ENCODE measurements around the gene BACH2. TPM values are rescaled to one million over a fixed set of nuclear protein-coding genes. Genes with fewer than 3 reads are reported as not detected.

Gene BACH2
- total and polyA plus RNA-seq, 4 experiments from 2014 or later, result 6.5 to 48.0 (median 25.8) TPM

- Histone ChIP-seq H3K4me1 (ENCODE audit: insufficient read depth, low read length) (no peaks in the 10 kb centered on the region), H3K27me3 (ENCODE audit: insufficient read depth, low read length) (no peaks in the 10 kb centered on the region), H3K9me3 (ENCODE audit: control insufficient read depth in 1 of 2, low read length in 2 of 2) (no peaks in the 10 kb centered on the region), H3K4me3 (ENCODE audit: low read length in 2 of 2) (no peak overlapping the region), H3K27ac (ENCODE audit: low read depth, low read length) (no peak overlapping the region), H3K36me3 (ENCODE audit: insufficient read depth, low read length) (no peaks in the 10 kb centered on the region)
- Mint-ChIP-seq H3K27ac (no peak overlapping the region), H3K27me3 (no peaks in the 10 kb centered on the region), H3K4me1 (peaks cover 6 to 26% (median 17%) of the 10 kb centered on the region in 4 donors), H3K9me3 (no peaks in the 10 kb centered on the region), H3K36me3 (peaks cover 30 to 32% of the 10 kb centered on the region in 2 donors), H3K4me3 (no peak overlapping the region)
- DNase-seq, result no peak
- intact Hi-C loops (cut with micrococcal nuclease), result no loop called here
- ChIA-PET CTCF (ENCODE audit: partially characterized antibody) (interaction anchor here (1.2 to 1.4 kb wide), 3 partner anchors 9 to 59 kb away, joined by 3 read pairs; no protein-coding TSS in a partner anchor), POLR2A (ENCODE audit: partially characterized antibody) (no interaction called here)
These were observed 297.5 kb downstream of the BACH2 start for GRCh38 chr6:89999154-89999553.

- H3K27ac ChIP-seq (ENCODE audit: low read depth, low read length), result no peak overlapping the region
- H3K36me3 ChIP-seq (ENCODE audit: insufficient read depth, low read length), result no peaks in the 10 kb centered on the region
- H3K9me3 Mint-ChIP-seq, result no peaks in the 10 kb centered on the region
- H3K4me1 ChIP-seq (ENCODE audit: insufficient read depth, low read length), result no peaks in the 10 kb centered on the region
- CTCF ChIA-PET (ENCODE audit: partially characterized antibody), result interaction anchor here (0.9 to 1.2 kb wide), 3 partner anchors 11 to 57 kb away, joined by 3 to 5 read pairs (median 3); no protein-coding TSS in a partner anchor
- POLR2A ChIA-PET (ENCODE audit: partially characterized antibody), result interaction anchor here (0.7 kb wide), 1 partner anchor 173 kb away, joined by 3 read pairs; no protein-coding TSS in a partner anchor
- H3K4me3 Mint-ChIP-seq, result peak overlapping the region in 1 of 8 donors; percentile 32
- no peaks in the 10 kb centered on the region for H3K9me3 ChIP-seq (ENCODE audit: control insufficient read depth in 1 of 2, low read length in 2 of 2)
- peaks cover 7 to 26% (median 17%) of the 10 kb centered on the region in 4 donors for H3K4me1 Mint-ChIP-seq
- no peak for DNase-seq
- peaks cover 32 to 33% of the 10 kb centered on the region in 2 donors for H3K36me3 Mint-ChIP-seq
- no peaks in the 10 kb centered on the region for H3K27me3 ChIP-seq (ENCODE audit: insufficient read depth, low read length)
- peak overlapping the region in 2 of 7 donors; percentile 42 to 51 for H3K27ac Mint-ChIP-seq
- no peaks in the 10 kb centered on the region for H3K27me3 Mint-ChIP-seq
- H3K4me3 ChIP-seq (ENCODE audit: low read length in 2 of 2), result no peak overlapping the region
- intact Hi-C loops (cut with micrococcal nuclease), result no loop called here
These were observed 298.9 kb downstream of the BACH2 start for GRCh38 chr6:89997456-89998445.

GRCh38 chr6:89993411-89993810 lies 303.2 kb downstream of the BACH2 start:
- POLR2A ChIA-PET (ENCODE audit: partially characterized antibody), result no interaction called here
- H3K27ac ChIP-seq (ENCODE audit: low read depth, low read length), result no peak overlapping the region
- H3K27ac Mint-ChIP-seq, result peak overlapping the region in 1 of 7 donors; percentile 7
- peaks cover 12 to 52% (median 29%) of the 10 kb centered on the region in 4 donors for H3K4me1 Mint-ChIP-seq
- H3K9me3 Mint-ChIP-seq, result no peaks in the 10 kb centered on the region
- no peaks in the 10 kb centered on the region for H3K9me3 ChIP-seq (ENCODE audit: control insufficient read depth in 1 of 2, low read length in 2 of 2)
- no peaks in the 10 kb centered on the region for H3K27me3 ChIP-seq (ENCODE audit: insufficient read depth, low read length)
- no peak overlapping the region for H3K4me3 ChIP-seq (ENCODE audit: low read length in 2 of 2)
- CTCF ChIA-PET (ENCODE audit: partially characterized antibody), result no interaction called here
- H3K27me3 Mint-ChIP-seq, result no peaks in the 10 kb centered on the region
- H3K36me3 ChIP-seq (ENCODE audit: insufficient read depth, low read length), result no peaks in the 10 kb centered on the region
- H3K4me1 ChIP-seq (ENCODE audit: insufficient read depth, low read length), result no peaks in the 10 kb centered on the region
- H3K4me3 Mint-ChIP-seq, result no peak overlapping the region
- DNase-seq, result no peak
- peaks cover 37 to 51% of the 10 kb centered on the region in 2 donors for H3K36me3 Mint-ChIP-seq
- intact Hi-C loops (cut with micrococcal nuclease), result no loop called here

GRCh38 chr6:89992818-89993217 lies 303.8 kb downstream of the BACH2 start:
- no peaks in the 10 kb centered on the region for H3K36me3 ChIP-seq (ENCODE audit: insufficient read depth, low read length)
- H3K36me3 Mint-ChIP-seq, result peaks cover 36 to 47% of the 10 kb centered on the region in 2 donors
- no peaks in the 10 kb centered on the region for H3K9me3 Mint-ChIP-seq
- no peaks in the 10 kb centered on the region for H3K4me1 ChIP-seq (ENCODE audit: insufficient read depth, low read length)
- intact Hi-C loops (cut with micrococcal nuclease), result no loop called here
- no peak overlapping the region for H3K4me3 Mint-ChIP-seq
- H3K4me3 ChIP-seq (ENCODE audit: low read length in 2 of 2), result no peak overlapping the region
- POLR2A ChIA-PET (ENCODE audit: partially characterized antibody), result no interaction called here
- peaks cover 14 to 57% (median 30%) of the 10 kb centered on the region in 4 donors for H3K4me1 Mint-ChIP-seq
- no peak overlapping the region for H3K27ac ChIP-seq (ENCODE audit: low read depth, low read length)
- no peak for DNase-seq
- no peaks in the 10 kb centered on the region for H3K9me3 ChIP-seq (ENCODE audit: control insufficient read depth in 1 of 2, low read length in 2 of 2)
- H3K27me3 Mint-ChIP-seq, result no peaks in the 10 kb centered on the region
- CTCF ChIA-PET (ENCODE audit: partially characterized antibody), result no interaction called here
- no peaks in the 10 kb centered on the region for H3K27me3 ChIP-seq (ENCODE audit: insufficient read depth, low read length)
- peak overlapping the region in 1 of 7 donors; percentile 58 for H3K27ac Mint-ChIP-seq

- Mint-ChIP-seq H3K9me3 (no peaks in the 10 kb centered on the region), H3K4me1 (peaks cover 11 to 44% (median 24%) of the 10 kb centered on the region in 4 donors), H3K27me3 (no peaks in the 10 kb centered on the region), H3K27ac (peak overlapping the region in 1 of 7 donors; percentile 22), H3K4me3 (no peak overlapping the region), H3K36me3 (peaks cover 18 to 29% of the 10 kb centered on the region in 2 donors)
- intact Hi-C loops (cut with micrococcal nuclease), result no loop called here
- DNase-seq, result no peak
- Histone ChIP-seq H3K4me3 (ENCODE audit: low read length in 2 of 2) (no peak overlapping the region), H3K27ac (ENCODE audit: low read depth, low read length) (no peak overlapping the region), H3K36me3 (ENCODE audit: insufficient read depth, low read length) (no peaks in the 10 kb centered on the region), H3K4me1 (ENCODE audit: insufficient read depth, low read length) (no peaks in the 10 kb centered on the region), H3K27me3 (ENCODE audit: insufficient read depth, low read length) (no peaks in the 10 kb centered on the region), H3K9me3 (ENCODE audit: control insufficient read depth in 1 of 2, low read length in 2 of 2) (no peaks in the 10 kb centered on the region)
- ChIA-PET POLR2A (ENCODE audit: partially characterized antibody) (interaction anchor here (0.6 kb wide), 1 partner anchor 82 kb away, joined by 3 read pairs; no protein-coding TSS in a partner anchor), CTCF (ENCODE audit: partially characterized antibody) (interaction anchor here (1.2 kb wide), 1 partner anchor 9 kb away, joined by 3 read pairs; no protein-coding TSS in a partner anchor)
These were observed 306.9 kb downstream of the BACH2 start for GRCh38 chr6:89989742-89990141.

- DNase-seq, result no peak
- no peak overlapping the region for H3K27ac ChIP-seq (ENCODE audit: low read depth, low read length)
- POLR2A ChIA-PET (ENCODE audit: partially characterized antibody), result no interaction called here
These were observed 308.8 kb downstream of the BACH2 start for GRCh38 chr6:89987830-89988229.

GRCh38 chr6:89987140-89987539 lies 309.5 kb downstream of the BACH2 start:
- intact Hi-C loops (cut with micrococcal nuclease), result no loop called here
- POLR2A ChIA-PET (ENCODE audit: partially characterized antibody), result no interaction called here

More at GRCh38 chr6:89987830-89988229, 308.8 kb downstream of the BACH2 start:
- Histone ChIP-seq H3K27me3 (ENCODE audit: insufficient read depth, low read length) (no peaks in the 10 kb centered on the region), H3K9me3 (ENCODE audit: control insufficient read depth in 1 of 2, low read length in 2 of 2) (no peaks in the 10 kb centered on the region), H3K4me3 (ENCODE audit: low read length in 2 of 2) (no peak overlapping the region), H3K4me1 (ENCODE audit: insufficient read depth, low read length) (no peaks in the 10 kb centered on the region), H3K36me3 (ENCODE audit: insufficient read depth, low read length) (no peaks in the 10 kb centered on the region)
- peaks cover 12 to 32% of the 10 kb centered on the region in 2 donors for H3K36me3 Mint-ChIP-seq
- CTCF ChIA-PET (ENCODE audit: partially characterized antibody), result interaction anchor here (0.7 to 1.2 kb wide), 2 partner anchors 17 to 190 kb away, joined by 3 read pairs; no protein-coding TSS in a partner anchor
- peaks cover 7 to 47% (median 25%) of the 10 kb centered on the region in 4 donors for H3K4me1 Mint-ChIP-seq
- H3K9me3 Mint-ChIP-seq, result no peaks in the 10 kb centered on the region
- H3K27me3 Mint-ChIP-seq, result no peaks in the 10 kb centered on the region
- intact Hi-C loops (cut with micrococcal nuclease), result no loop called here
- H3K4me3 Mint-ChIP-seq, result no peak overlapping the region
- H3K27ac Mint-ChIP-seq, result peak overlapping the region in 2 of 7 donors; percentile 32 to 40

More at GRCh38 chr6:89987140-89987539, 309.5 kb downstream of the BACH2 start:
- Mint-ChIP-seq H3K27ac (peak overlapping the region in 3 of 7 donors; percentile 36 to 46 (median 38)), H3K9me3 (no peaks in the 10 kb centered on the region), H3K4me3 (no peak overlapping the region), H3K36me3 (peaks cover 10 to 32% of the 10 kb centered on the region in 2 donors), H3K4me1 (peaks cover 8 to 49% (median 28%) of the 10 kb centered on the region in 4 donors), H3K27me3 (no peaks in the 10 kb centered on the region)
- Histone ChIP-seq H3K9me3 (ENCODE audit: control insufficient read depth in 1 of 2, low read length in 2 of 2) (no peaks in the 10 kb centered on the region), H3K27me3 (ENCODE audit: insufficient read depth, low read length) (no peaks in the 10 kb centered on the region), H3K27ac (ENCODE audit: low read depth, low read length) (no peak overlapping the region), H3K4me3 (ENCODE audit: low read length in 2 of 2) (no peak overlapping the region), H3K4me1 (ENCODE audit: insufficient read depth, low read length) (no peaks in the 10 kb centered on the region), H3K36me3 (ENCODE audit: insufficient read depth, low read length) (no peaks in the 10 kb centered on the region)
- CTCF ChIA-PET (ENCODE audit: partially characterized antibody), result interaction anchor here (0.7 to 2.1 kb wide), 4 partner anchors 11 to 191 kb away, joined by 3 to 10 read pairs (median 3); no protein-coding TSS in a partner anchor
- DNase-seq, result no peak
